Activated T-cell treated with anti-CD3 and anti-CD28 coated beads for 24 hours (primary cell): Measurements from ENCODE around the gene DCUN1D4.
"Not testable (repeated sequence)": the region's sequence is repeated elsewhere in the genome, so short reads cannot be mapped to it uniquely, and the experiment has no call there.

Experiments used
- DNase-seq: peaks from one replicate; pipeline ENCODE4 v3.0.0-alpha.2; 2020; ENCODE audit warnings: low read depth

Gene DCUN1D4

DNA sequence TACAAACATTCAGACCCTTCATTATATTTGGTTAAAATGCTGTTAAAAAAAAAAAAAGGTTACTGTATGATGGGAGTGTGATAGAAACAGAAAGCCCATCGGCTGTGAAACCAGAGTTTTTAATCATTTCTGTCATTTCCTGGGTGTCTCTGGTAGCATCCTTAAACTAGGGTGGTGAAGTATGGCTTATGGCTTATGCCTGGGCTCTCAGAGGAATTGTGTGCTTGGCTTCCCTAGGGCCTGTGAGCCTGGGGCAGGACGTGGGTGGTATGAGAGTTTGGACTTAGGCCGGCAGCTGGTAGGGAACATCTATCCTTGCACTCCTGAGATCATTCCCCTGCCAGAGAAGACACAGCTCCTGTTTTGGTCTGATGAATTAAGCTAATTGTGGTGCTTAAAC is 52.2 kb downstream of the DCUN1D4 start:
- DNase-seq: no peak

DNA sequence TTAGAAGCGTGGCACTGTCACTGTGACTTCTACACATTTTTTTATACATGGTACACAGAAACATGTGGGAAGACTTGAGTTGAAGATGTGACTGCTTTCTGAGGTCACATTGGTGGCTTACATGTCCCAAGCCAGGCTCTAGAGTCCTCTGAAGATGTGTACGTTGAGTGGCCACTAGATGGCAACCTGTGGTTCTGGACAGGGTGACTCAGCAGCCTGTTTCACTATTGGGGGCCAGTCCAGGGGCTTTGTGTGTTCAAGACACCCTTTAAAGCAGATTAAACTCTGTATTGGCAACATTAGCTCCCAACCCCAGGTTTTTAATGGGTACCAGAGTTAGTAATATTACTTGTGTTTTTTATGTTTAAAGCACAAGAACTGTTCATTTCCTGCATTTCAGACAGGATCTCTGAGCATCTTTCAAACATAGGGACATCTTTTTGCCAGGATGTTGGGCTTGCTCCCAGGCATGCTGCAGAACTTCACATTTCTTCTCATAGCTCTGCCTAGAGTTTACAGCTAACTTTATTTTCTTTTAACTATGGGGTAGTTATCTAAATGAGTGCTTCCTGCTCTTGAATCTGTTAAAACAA is 53.0 kb downstream of the DCUN1D4 start:
- peak; percentile 33 for DNase-seq

DNA sequence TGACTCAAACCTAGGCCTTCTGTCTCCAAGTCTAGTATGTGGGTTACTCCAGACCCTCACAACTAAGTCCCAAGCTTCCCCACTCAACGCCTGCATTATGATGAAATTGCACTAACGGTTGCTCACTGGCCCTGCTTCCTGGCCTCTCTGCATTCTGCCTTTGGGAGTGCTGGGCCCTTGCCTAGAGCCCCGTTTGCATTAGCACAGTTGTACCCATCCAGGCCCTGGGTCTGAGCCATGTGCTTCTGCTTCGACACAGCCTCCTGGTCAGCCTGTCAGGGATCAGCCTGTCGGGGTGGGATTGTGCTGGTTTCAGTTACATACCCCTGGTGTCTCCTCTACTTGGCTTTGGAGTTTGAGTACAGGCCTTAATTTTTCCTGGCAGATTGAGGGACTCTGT is 58.4 kb downstream of the DCUN1D4 start:
- DNase-seq: no peak

DNA sequence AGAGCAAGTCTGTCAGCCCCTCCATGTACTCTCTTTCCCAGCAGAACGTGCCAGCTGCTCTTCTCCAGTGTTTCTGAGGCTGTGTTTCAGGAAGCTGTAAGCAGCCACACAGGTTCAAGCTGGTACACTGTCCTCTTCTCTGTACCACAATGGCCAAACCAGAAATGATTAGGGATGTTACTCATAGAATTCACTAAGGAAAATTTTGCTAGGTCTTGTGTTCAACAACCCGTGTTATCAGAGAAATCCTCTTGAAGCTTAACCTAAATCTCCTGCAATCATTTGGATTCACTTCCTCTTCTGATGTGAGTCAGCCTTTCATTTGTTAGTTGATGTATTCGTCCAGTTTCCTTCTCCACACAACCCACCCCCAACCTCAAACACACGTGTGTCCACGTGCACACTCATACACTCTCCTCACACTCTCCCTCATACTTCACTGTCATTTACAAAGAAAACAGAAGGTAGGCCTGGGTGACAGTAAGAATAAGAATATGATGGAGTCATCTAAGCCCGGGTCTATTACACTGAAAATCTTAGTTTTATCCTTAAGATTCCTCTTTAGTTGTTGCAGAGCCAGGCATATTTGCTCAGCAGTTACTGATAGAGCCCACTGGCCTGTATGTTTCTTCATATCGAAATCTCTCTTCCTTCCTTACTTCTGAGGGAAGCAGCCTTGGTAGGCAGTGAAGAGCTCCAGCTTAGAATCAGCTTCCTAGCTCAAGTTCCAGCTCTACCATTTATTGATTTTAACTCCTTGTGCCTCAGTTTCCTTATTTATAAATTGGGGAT is 63.4 kb downstream of the DCUN1D4 start:
- DNase-seq: no peak

DNA sequence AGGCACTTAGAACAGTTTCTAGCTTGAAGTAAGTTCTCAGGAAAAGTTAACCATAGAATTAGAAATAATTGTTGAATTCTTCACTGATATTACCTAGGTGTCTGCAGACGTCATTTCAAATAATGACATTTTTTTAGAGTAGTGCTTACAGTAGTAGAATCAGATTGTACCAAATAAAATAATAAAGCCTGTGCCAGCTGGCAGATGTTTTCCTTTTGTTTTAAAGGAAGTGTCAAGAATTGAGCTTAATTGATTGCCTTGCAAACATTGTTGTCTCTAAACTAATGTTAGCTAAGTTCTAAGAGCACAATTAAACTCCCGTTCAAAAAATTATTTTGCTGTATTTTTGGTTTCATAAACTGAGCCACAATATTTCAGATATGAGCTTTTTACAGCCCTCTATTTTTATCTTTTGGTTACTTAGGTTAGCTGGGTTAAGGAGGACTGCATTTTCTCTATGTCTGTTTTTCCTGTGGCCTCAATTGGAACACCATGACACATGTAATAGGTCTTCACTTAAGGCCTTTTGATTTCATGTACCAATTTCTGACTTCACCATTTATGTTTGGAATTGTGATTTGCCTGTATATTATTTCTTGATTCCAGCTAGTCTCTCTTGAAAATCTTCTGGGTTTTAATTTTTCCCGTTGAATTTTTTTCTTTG is 64.2 kb downstream of the DCUN1D4 start:
- DNase-seq: no peak

DNA sequence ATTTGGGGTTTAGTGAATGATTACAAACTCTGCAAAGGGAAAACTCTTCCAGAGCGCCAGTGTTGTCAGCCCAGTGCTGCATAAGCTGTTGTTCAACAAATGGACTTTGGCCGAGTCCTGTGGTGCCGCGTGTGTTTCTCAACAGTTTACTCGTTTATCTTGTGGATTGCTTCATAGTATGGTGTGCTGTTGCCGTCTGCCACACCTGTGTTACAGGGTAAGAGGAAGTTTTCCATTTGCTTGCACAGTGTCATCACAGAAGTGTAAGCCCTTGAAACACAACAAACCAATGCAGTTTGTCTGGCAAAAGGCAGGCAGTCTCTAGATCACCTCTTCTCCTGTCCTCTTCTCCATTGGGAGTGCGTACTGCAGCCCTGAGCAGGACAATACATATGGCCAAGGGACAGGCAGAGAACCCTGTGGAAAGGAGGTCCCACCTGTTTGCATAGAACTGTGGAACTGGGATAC is 66.3 kb downstream of the DCUN1D4 start:
- no peak for DNase-seq

DNA sequence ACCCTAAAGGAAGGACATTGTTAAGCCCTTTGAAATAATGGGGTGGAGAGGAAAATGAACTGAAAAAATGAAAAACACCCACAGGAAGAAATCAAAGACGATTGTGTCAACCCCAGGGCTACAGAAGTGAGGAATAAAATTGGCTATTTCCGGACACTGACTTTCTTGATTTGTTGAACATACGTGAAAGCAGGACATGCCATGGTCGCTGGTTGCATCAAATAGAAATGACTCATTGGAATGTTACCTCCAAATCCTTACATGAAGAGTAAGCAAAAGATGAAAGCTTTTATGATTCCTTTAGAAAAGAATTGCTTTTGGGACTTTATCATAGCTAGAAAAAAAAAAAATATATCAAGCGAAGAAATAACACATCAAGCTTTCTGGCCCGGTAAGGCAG is 75.3 kb downstream of the DCUN1D4 start:
- no peak for DNase-seq

DNA sequence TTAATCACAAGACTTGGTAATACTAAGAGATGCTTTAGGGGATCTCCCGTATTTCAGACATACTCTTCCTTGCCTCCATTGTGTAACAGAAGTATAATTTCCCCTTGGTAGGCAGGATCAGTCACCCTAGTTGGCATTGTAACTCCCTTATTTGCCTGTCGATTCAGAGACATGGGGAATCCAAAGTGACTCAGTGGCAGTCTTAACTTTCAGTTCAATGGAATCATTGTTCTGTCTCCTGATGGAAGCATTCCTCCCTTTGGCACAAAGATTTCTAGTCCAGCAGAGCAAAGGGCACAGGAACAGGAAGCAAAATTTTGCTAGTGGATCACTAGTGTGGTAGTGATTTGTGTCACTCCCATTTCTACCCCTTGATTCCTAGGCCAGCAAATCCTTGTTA is 80.4 kb downstream of the DCUN1D4 start:
- DNase-seq: no peak

DNA sequence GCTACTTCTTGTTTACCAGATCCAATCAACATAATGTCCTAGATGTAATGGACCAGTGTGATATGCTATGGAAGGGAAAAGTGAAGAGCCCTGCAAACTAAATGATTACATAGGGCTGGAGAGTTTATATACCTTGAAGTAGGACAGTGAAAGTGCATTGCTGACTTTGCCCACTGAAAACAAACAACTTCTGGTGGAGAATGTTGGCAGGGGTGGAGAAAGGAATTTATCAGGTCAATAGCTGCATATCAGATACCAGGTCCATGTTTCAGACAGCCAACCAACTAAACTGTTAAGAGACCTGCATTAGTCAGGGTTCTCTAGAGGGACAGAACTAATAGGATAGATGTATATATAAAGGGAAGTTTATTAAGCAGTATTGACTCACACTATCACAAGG is 82.4 kb downstream of the DCUN1D4 start:
- DNase-seq: no peak

DNA sequence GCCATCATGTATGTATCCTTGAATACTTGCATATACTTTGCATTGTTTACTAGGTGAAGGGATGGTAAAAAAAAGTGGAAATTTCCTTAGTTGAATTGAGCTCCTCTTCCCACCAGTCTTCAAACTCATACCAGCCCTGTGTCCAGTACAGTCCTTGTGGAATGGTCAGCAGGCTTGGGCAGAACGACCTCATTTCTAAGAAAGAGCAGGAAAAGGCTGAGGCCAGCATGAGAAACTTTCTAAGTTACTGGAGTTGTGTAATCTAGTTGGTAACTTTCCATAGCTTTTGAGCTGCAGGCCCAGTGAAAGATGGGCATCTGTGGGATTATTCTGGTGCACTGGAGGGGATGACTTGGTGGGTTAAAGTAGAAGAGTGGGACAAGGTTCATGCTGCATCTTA is 87.6 kb downstream of the DCUN1D4 start:
- no peak for DNase-seq

DNA sequence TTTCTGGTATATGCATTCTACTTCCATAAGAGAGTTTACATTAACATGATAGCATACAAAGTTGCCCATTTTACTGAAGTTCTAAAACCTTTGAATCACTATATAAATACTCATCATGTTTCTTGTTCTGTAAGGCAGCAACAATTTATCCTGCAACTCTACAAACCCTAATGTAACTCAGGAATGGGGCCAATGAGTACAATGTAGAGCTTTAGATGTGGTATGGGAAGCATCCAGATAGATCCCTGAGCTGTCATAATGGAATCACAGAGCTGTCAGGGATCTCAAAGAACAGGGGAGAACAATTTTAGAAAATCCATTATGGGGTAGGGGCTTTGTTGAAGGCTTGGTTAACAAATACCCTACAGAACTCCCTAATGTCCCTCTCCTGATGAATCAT is 88.5 kb downstream of the DCUN1D4 start:
- DNase-seq: no peak

DNA sequence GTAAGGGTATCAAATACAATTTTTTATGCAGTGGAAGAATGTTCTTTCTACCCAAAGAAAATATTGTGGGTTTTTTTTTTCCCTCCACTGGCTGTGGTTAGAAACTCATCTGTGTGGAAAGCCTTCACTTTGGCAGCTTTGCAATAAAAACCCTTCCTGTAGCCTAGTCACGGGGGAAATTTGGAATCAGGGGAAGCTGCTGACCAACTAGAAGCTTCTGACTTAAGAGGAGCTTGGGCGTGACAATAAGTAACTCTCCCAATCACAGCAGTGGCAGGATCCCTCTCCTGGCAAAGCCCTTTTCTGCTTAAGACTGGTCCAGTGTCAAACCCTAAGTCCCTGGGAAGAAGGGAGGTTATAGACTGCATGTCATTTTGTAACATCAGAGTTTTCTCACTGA is 89.3 kb downstream of the DCUN1D4 start:
- no peak for DNase-seq

DNA sequence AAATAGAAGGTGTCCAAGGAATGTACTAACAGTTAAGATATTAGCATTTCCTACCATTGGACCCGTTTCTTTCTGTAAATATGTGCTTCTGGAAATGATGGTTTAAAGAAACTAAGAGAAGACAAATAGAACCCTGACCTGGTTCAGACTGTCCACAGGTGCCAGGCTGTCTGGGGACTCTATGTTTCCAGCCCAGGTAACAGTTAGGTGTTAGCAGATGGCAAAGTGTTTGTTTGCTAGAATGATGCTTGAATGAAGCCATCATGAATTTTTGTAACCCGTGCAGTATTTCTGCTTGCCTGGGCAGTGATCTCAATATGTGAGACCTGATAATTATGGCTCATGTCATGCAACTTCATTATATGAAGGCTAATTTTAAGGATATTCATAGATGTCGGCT is 89.7 kb downstream of the DCUN1D4 start:
- DNase-seq: no peak

DNA sequence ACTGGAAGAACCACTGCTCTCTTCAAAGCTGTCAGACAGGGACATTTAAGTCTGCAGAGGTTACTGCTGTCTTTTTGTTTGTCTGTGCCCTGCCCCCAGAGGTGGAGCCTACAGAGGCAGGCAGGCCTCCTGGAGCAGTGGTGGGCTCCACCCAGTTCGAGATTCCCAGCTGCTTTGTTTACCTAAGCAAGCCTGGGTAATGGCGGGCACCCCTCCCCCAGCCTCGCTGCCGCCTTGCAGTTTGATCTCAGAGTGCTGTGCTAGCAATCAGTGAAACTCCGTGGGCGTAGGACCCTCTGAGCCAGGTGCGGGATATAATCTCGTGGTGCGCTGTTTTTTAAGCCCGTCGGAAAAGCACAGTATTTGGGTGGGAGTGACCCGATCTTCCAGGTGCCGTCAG is 97.5 kb downstream of the DCUN1D4 start:
- not testable (repeated sequence) for DNase-seq

DNA sequence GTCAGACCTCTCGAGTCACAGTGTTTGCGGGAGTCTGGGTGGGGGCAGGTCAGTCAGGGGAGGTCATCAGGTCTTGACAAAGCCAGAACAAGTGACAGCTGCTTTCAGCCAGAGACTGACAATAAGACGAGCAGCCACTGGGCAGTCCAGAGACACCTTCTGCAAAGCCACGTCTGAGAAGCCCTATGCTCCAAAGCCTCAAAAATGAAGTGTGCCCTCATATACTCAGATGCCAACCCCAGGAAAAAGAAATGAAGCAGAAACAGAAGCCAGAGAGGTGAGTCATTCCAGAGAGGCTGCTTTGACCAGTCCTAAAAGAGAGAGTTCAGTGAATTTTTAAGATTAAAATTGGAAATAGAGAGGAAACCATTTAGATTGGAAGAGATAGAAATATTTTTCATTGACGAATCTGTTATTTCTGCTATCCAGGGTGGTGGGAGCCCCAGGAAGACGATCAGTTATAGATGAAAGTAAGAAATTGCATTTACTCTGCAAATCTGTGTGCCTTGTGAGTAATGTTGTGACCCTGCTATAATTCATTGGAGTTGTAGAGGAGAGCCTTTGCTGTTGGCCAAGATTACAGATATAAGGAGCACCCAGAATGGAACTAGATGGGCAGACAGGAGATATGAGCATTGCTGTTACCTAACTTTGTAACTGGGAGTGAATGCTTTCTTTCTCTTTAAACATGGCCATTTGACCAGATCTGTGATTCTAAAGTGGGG is 99.3 kb downstream of the DCUN1D4 start:
- no peak for DNase-seq

DNA sequence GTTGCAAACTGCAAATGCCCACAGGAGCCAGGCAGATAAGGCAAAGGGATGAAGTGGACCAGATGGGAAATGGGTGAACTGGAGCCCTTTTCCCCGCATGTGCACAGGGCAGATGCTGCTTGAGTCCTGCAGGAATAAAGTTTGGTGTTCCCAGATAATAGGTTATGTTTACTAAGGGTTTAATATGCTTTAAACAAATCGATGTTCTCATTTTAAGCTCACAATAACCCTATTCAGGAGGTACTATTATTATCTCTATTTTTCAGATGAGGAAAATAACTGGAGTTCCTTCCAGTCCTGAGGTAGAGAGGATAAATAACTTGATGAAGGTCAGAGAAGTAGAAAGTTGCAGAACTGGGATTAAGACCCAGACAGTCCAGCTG is 99.9 kb downstream of the DCUN1D4 start:
- DNase-seq: no peak

DNA sequence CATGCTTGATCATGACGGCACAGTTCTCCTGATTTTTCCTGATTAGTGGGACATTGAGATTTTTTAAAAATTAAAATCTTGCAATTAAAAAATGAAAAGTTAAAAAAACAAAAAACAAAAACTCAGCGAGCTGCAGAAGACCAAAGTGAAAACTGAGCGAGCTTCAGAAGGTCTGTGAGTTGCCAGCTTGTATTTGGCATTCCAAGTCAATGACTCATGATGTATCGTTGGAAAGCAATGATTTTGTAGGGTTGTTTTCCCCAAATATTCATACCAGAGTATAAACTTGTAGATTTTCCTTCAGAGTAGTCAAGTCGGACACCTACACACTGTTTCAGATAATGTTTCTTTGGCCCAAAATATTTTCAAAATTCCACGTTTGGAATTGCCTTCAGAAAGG is 100.3 kb downstream of the DCUN1D4 start:
- no peak for DNase-seq

DNA sequence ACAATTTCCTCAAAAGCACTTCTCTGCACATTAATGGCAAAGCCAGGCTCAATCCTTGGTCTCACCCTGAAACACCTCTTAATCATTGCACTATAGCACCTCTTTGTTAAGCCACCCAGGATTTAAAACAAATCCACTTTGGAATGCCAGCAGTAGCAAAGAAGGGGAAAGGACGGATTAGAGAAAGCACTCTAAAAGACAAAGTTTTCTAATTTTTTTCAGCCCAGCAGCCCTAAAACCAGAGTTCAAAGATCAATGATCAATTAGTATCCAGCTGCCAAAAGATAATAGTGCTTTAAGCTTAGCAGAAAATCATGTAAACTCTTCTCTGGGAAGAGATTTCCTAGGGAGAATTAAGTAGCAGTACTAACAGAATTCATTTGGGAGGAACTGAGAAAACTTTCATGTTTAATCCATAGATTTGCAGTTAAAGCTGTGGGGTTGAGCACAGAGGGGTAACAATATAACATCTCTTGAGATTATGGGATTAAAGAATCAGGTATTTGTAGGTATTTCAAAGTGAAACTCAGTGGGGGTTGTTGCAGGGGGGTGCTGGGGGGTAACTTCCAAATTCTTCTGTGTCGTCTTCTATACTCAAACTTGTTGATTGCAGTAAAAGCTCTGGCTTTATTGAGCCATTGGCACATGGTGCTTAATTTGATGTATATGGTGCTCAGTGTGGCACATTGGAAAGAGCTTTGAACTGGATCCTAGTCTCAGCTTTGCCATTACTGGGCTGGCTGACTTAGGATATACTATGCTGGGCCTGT is 115.4 kb downstream of the DCUN1D4 start:
- no peak for DNase-seq

DNA sequence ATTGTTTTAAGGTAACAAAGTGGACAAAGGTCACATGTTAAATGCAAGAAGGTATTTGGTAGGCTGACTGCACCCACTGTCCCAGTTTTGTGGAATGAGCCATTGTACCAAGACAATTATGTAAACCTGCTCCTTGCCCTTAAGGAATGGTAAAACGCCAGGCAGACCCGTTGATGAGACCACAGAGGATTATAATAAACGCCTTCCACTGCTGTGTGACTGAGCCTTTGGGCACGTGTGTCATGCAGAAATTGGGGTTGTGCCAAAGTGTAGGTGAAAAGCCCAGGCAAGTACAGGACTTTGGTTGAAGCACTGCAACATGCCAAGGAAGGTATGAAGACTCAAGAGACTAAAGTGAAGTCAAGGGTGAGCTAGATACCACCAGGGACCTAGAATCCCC is 117.5 kb downstream of the DCUN1D4 start:
- no peak for DNase-seq

DNA sequence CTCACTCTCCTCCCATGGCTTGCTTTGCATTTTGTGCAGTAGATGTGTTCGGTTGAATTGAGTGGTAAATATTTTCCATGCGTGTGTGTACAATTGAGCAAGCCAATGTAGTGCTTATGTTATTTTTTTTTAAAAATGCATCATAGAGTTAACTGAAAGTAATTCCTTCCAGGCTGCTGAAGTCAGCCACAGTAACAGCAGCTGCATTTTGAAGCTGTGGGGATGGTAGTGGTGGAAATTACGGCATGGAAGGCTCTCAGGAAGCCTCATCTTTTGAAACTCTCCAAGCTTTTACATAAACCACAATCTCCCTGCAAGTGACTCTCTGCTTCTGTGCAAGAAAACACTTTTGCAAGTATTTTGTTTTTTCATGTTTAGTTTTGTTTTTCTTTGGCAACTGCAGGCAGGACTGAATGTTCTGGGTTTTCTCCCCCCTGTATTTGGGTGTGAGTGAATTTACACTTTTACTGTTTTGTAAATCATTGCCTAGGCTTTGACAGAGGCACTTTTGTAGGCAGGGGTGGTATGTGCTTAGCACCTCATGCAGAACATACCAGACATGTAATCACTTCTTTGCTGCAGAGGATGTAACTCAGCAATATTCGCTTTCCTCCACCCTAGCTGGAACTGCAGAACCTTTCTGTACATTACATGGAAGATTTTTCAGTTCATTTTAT is 121.0 kb downstream of the DCUN1D4 start:
- DNase-seq: no peak

DNA sequence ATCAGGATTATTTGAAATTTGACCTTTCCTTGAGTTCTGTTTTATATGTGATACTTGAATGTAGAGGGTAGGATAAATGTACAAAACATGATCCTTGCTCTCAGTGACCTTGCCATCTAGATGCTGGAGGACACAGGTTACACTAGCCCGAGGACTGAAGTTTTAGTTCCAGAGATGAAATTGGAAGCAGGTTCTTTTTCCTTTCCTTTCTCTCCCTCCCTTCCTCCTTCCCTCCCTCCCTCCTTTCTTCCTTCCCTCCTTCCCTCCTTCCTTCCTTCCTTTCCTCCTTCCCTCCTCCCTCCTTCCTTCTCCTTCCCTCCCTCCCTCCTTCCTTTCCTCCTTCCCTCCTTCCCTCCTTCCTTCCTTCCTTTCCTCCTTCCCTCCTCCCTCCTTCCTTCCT is 122.9 kb downstream of the DCUN1D4 start:
- DNase-seq: no peak
